Vagina (tissue), 2 donors: ENCODE results near the gene DPCD.

Experiments
- CTCF ChIP-seq, 3 experiments: fragments of 450-650 bp in 2 of 3; fragments of 200-600 bp in 1 of 3; sonication (generic) in 1 of 3; IDR thresholded peaks; one replicate each; pipeline ENCODE4 v1.5.1; 2017 to 2019; ENCODE audit warnings: antibody characterized with exemption in 3 of 3, mild to moderate bottlenecking in 2 of 3, moderate library complexity in 2 of 3
- POLR2AphosphoS5 ChIP-seq, 2 donors: sonication (generic); formaldehyde crosslinking; IDR thresholded peaks; one replicate each; pipeline ENCODE4 v1.9.0; 2017; ENCODE audit warnings: antibody characterized with exemption in 2 of 2, mild to moderate bottlenecking in 2 of 2, low read depth in 1 of 2; ENCODE audit not compliant: insufficient read depth in 1 of 2

- TF ChIP-seq CTCF (IDR thresholded peaks at IDR 0.05) = no peak
- TF ChIP-seq POLR2AphosphoS5 (IDR thresholded peaks at IDR 0.05; ENCODE audit: insufficient read depth in 1 of 2, low read depth in 1 of 2) = no peak
These were observed 17.5 kb upstream of the DPCD start for GRCh38 chr10:101570428-101571270.
